Fibroblast of mammary gland (primary cell): ENCODE measurements around the gene RPL35A.
A peak's percentile ranks its signal among the peaks of the same experiment; 100 is the strongest.

ENCODE experiments used
- DNase-seq: peaks from one replicate; pipeline ENCODE4 v3.0.0-alpha.2; 2010; ENCODE audit warnings: low read depth
- H3K4me3 ChIP-seq: 2 replicates; pipeline ENCODE4 v1.5.1; 2011; ENCODE audit warnings: low read depth, mild to moderate bottlenecking, low read length, moderate library complexity; ENCODE audit not compliant: control insufficient read depth
- TF ChIP-seq, protein P1 (sequence below): conservative IDR thresholded peaks from 2 replicates; pipeline ENCODE4 v1.5.1; 2011; ENCODE audit warnings: low read depth, low read length, inconsistent platforms; ENCODE audit not compliant: control insufficient read depth, insufficient read depth

RPL35A gene

DNA sequence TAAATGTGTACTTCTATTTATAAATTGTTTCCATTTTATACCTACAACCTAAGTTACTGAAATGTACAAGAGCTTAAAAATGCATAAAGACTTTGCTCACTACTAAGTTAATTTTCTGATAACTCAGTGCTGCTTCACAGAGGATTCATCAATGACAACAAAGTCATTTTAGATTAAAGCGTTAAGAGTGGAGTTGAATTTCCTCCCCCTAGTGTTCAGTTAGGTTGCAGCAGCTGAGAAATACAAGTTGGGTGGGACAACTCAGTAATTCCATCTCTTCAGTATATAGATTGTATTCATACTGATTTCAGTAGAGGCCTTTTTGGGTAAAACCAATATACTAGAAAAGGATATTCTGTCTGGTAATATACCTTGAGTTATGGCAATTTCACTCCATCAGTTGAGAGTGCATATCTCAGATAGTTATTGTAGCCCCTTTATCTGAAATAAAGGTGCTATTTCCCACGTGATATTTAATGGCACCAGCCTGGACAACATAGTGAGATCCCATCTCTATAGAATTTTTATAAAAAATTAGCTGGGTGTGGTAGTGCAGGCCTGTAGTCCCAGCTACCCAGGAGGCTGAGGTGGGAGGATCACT, 6.9 kb upstream of the RPL35A start:
- DNase-seq, result peak; percentile 67
- H3K4me3 ChIP-seq, result no peak overlapping the region
- TF ChIP-seq, protein P1, sequence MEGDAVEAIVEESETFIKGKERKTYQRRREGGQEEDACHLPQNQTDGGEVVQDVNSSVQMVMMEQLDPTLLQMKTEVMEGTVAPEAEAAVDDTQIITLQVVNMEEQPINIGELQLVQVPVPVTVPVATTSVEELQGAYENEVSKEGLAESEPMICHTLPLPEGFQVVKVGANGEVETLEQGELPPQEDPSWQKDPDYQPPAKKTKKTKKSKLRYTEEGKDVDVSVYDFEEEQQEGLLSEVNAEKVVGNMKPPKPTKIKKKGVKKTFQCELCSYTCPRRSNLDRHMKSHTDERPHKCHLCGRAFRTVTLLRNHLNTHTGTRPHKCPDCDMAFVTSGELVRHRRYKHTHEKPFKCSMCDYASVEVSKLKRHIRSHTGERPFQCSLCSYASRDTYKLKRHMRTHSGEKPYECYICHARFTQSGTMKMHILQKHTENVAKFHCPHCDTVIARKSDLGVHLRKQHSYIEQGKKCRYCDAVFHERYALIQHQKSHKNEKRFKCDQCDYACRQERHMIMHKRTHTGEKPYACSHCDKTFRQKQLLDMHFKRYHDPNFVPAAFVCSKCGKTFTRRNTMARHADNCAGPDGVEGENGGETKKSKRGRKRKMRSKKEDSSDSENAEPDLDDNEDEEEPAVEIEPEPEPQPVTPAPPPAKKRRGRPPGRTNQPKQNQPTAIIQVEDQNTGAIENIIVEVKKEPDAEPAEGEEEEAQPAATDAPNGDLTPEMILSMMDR, result peak; percentile 89

DNA sequence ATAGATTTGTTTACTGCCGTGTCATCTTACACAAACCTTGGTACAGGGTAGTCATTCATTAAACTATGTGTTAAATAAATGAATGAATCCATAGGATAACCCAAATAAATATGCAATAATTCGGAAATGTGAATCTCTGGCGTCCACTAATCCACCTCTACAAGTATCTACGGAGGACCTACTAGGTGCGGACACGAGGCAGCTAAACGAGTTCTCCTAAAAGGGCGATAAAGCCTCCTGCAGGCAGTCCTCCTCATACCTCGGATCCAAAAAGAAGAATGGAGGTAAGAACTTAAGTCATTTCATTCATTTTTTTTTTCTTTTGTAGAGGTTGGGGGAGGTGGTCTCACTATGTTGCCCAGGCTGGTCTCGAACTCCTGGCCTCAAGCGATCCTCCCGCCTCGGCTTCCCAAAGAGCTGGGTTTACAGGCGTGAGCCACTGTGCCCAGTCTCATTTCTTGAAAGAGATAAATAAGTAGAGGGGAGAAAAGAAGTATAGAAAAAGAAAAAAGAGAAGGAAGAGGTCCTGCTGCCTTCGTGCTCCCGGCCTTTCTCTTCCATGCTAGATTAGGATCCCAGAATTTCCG, 706 bp upstream of the RPL35A start:
- no peak for DNase-seq

DNA sequence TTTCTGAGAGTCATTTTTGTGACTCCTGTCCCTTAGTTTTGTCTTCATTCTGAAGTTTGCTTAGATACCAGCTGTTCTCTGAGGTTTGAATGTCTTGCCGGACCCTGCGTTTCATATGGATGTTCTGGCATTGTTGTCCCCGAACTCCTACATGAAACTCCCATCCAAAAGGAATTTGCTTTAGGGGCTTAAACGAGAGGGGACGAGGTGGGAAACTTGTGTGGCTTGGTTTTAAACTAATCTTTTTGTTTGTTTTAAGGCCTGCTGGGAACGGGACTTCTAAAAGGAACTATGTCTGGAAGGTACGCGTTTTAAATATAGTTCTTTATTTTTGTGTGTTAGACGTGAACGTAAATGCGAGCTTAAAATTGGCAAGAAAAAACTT, 679 bp downstream of the RPL35A start:
- peak overlapping the region; percentile 100 for H3K4me3 ChIP-seq
- DNase-seq, result no peak
- TF ChIP-seq, protein P1, result no peak

More for the DNA sequence above, 706 bp upstream of the RPL35A start:
- TF ChIP-seq, protein P1, result no peak
- H3K4me3 ChIP-seq, result peak overlapping the region; percentile 100

DNA sequence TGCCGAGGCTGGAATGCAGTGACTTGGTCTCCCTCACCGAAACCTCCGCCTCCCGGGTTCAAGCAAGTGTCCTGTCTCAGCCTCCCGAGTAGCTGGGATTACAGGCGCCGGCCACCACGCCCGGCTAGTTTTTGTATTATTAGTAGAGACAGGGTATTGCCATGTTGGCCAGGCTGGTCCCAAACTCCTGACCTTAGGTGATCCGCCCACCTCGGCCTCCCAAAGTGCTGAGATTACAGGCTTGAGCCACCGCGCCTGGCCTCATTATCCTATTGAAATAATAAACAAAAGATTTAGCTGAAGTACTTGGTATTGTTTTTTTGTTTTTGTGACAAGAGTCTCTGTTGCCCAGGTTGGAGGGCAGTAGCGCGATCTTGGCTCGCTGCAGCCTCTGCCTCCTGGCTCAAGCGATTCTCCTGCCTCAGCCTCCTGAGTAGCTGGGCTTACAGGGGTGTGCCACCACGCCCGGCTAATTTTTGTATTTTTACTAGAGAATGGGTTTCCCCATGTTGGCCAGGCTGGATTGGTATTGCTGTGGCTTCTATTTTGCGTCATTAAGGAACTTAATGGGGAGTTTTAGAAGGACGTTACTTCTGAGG, 1.5 kb downstream of the RPL35A start:
- DNase-seq, result no peak

DNA sequence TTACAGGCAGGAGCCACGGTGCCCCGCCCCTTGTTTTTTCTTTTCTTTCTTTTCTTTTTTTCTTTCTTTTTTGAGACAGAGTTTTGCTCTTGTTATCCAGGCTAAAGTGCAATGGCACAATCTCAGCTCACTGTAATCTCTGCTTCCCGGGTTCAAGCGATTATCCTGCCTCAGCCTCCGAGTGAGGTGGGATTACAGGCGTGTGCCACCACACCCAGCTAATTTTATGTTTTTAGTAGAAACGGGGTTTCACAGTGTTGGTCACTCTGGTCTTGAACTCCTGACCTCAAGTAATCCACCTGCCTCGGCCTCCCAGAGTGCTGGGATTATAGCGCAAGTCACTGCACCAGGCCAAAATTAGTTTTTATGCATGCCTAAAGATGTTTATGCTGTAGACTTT, 2.5 kb downstream of the RPL35A start:
- peak overlapping the region; percentile 13 for H3K4me3 ChIP-seq
- TF ChIP-seq, protein P1, result no peak
- no peak for DNase-seq

More for the DNA sequence above, 1.5 kb downstream of the RPL35A start:
- TF ChIP-seq, protein P1, result no peak
- peak overlapping the region; percentile 100 for H3K4me3 ChIP-seq

DNA sequence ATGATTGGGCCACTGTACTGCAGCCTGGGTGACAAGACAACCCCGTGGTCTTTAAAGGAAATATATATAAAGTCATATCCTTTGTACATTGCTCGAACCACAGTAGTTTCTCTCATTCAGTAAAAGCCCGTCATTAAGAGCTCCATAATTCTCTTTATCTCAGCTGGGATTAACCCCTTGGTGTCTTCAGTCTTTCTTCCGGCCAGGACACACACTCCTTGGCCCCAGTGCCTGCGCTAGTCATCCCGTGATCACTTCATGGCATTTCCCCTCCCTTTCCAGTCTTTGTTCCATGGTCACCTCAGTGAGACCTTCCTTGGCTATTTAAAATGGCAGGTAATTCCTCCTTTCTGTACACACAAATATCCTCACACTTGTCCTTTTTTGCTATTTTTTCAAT, 3.3 kb downstream of the RPL35A start:
- TF ChIP-seq, protein P1, result no peak
- DNase-seq, result no peak
- H3K4me3 ChIP-seq, result no peak overlapping the region
